Kidney epithelial cell (primary cell): ENCODE measurements around the gene TMEM119. TPM values are rescaled to one million over a fixed set of nuclear protein-coding genes. Genes with fewer than 3 reads are reported as not detected.
"Not testable (repeated sequence)": the region's sequence is repeated elsewhere in the genome, so short reads cannot be mapped to it uniquely, and the experiment has no call there.

Source experiments
- DNase-seq: peaks from one replicate; pipeline ENCODE4 v3.0.0-alpha.2; 2010; ENCODE audit warnings: low read depth
- H3K27me3 ChIP-seq: 2 replicates; pipeline ENCODE4 v1.6.0; 2011; ENCODE audit warnings: low read length; ENCODE audit not compliant: control insufficient read depth, insufficient read depth
- H3K36me3 ChIP-seq: 2 replicates; pipeline ENCODE4 v1.5.1; 2011; ENCODE audit warnings: low read length; ENCODE audit not compliant: control insufficient read depth, insufficient read depth
- H3K4me3 ChIP-seq: 2 replicates; pipeline ENCODE4 v1.5.1; 2011; ENCODE audit warnings: low read depth, mild to moderate bottlenecking, control low read depth, low read length
- total RNA-seq: library from RNA; depleted of rRNA; stranded (reverse); fragments of >200 nt; gene quantifications from 2 replicates; pipeline ENCODE4 v1.2.3, GENCODE V29; 2015
- TF ChIP-seq, protein P1 (sequence below): IDR thresholded peaks from 2 replicates; pipeline ENCODE4 v1.5.1; 2011; ENCODE audit warnings: mild to moderate bottlenecking, moderate library complexity, low read length, control low read depth, inconsistent platforms; ENCODE audit not compliant: insufficient read depth, poor library complexity, severe bottlenecking

TMEM119 gene
- total RNA-seq, 1 donor from 2014 or later: not detected

DNA sequence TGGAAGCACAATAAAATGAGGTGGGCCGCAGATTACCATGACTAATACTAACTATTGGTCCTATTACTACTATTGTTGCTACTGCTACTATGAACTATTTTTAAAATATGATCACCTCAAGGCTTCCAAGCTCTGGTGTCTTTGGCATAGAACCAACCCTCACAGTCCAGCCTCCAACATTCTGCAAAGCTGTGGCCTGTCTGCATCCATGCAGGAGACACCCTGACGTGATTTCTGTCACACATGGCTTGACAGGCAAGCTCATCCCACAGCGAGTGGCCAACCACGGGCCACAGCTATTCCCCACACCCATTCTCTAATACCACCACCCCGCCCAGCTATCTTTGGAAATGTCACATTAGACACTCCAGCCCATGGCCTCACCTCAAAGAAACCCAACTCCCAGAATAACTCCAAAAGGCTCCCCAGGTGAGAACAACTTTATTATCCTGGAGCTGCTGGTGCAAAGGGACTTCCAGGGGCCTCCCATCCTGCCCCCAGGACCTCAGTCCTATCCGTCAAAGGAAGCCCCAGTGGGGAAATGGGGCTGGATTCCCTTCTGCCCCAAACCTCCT lies 21.1 kb downstream of the TMEM119 start:
- no peak for DNase-seq
- Histone ChIP-seq H3K4me3 (no peak overlapping the region), H3K27me3 (no peaks in the 10 kb centered on the region), H3K36me3 (no peaks in the 10 kb centered on the region)
- TF ChIP-seq, protein P1, sequence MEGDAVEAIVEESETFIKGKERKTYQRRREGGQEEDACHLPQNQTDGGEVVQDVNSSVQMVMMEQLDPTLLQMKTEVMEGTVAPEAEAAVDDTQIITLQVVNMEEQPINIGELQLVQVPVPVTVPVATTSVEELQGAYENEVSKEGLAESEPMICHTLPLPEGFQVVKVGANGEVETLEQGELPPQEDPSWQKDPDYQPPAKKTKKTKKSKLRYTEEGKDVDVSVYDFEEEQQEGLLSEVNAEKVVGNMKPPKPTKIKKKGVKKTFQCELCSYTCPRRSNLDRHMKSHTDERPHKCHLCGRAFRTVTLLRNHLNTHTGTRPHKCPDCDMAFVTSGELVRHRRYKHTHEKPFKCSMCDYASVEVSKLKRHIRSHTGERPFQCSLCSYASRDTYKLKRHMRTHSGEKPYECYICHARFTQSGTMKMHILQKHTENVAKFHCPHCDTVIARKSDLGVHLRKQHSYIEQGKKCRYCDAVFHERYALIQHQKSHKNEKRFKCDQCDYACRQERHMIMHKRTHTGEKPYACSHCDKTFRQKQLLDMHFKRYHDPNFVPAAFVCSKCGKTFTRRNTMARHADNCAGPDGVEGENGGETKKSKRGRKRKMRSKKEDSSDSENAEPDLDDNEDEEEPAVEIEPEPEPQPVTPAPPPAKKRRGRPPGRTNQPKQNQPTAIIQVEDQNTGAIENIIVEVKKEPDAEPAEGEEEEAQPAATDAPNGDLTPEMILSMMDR: no peak

DNA sequence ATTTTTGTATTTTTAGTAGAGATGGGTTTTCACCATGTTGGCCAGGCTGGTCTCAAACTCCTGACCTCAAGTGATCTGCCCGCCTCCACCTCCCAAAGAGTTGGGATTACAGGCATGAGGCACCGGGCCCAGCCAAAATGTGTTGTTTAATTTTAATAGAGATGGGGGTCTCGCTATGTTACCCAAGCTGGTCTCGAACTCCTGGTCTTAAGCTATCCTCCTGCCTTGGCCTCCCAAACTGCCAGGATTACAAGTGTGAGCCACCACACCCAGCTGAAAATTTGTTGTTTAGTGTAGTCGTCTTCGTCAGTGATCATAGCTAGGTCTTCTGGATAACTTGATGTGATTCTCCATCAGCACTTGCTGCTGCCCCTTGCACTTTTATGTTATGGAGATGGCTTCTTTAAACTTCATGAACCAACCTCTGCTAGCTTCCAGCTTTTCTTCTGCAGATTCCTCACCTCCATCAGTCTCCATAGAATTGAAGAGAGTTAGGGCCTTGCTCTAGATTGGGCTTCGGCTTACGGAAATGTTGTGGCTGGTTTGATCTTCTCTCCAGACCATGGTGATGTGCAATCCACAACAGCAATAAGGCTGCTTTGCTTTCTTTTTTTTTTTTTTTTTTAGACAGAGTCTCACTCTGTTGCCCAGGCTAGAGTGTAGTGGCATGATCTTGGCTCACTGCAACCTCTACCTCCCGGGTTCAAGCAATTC lies 22.5 kb downstream of the TMEM119 start:
- H3K4me3 ChIP-seq: no peak overlapping the region
- H3K36me3 ChIP-seq: no peaks in the 10 kb centered on the region
- DNase-seq: no peak
- H3K27me3 ChIP-seq: no peaks in the 10 kb centered on the region
- TF ChIP-seq, protein P1: no peak

DNA sequence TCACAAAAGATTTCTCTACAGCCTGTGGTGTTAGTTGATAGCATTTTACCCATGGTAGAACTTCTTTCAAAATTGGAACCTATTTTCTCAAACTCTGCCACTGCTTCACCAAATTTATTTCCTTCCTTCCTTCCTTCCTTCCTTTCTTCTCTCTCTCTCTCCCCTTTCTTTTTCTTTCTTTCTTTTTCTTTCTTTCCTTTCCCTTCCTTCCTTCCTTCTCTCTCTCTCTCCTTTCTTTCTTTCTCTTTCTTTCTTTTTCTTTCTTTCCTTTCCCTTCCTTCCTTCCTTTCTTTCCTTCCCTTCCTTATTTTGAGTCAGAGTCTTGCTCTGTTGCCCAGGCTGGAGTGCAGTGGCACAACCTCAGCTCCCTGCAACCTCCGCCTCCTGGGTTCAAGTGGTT lies 23.6 kb downstream of the TMEM119 start:
- not testable (repeated sequence) for H3K4me3 ChIP-seq, H3K27me3 ChIP-seq, DNase-seq, H3K36me3 ChIP-seq

DNA sequence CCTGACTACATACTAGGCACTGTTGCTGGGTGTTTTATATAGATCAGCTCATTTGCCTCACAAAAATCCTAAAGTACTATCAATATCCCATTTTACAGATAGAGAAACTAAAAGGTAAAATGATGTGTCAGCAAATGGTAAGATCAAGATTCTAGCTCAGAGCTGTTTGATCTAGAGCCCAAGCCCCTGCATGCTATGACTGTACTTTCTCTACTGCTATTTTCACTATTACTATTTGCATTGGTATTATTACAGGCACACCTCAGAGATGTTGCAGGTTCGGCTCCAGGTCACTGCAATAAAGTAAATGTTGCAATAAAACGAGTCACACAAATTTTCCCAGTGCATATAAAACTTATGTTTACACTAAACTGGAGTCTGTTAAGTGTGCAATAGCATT lies 24.6 kb downstream of the TMEM119 start:
- Histone ChIP-seq H3K36me3 (no peaks in the 10 kb centered on the region), H3K27me3 (no peaks in the 10 kb centered on the region), H3K4me3 (no peak overlapping the region)
- no peak for DNase-seq
- TF ChIP-seq, protein P1: no peak

DNA sequence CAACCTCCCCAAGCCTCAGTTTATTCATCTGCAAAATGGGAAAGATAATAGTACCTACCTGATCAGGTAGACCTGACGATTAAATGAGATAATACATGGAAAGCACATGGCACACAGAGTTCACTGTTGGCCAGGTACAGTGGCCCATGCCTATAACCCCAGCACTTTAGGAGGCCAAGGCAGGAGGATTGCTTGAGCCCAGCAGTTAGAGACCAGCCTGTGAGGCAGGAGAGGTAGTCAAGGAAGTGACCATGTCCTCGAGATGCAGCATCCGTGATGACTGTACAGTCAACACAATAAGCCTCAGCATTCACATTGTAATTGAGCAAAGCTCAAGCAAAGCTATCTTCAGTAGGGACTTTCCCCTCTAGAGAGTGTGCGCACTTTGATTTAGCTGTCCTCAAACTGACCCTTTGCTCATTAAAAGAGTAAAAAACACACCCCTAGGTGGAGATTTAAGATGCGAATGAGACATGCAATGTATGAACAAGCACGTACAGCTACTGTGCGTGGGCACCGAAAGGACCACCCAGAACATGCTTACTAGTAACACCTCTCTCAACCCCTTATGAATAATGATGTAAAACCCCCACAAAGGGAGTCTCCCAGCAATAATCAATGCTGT lies 25.6 kb downstream of the TMEM119 start:
- no peaks in the 10 kb centered on the region for H3K27me3 ChIP-seq
- no peak overlapping the region for H3K4me3 ChIP-seq
- H3K36me3 ChIP-seq: no peaks in the 10 kb centered on the region
- TF ChIP-seq, protein P1: no peak
- no peak for DNase-seq

DNA sequence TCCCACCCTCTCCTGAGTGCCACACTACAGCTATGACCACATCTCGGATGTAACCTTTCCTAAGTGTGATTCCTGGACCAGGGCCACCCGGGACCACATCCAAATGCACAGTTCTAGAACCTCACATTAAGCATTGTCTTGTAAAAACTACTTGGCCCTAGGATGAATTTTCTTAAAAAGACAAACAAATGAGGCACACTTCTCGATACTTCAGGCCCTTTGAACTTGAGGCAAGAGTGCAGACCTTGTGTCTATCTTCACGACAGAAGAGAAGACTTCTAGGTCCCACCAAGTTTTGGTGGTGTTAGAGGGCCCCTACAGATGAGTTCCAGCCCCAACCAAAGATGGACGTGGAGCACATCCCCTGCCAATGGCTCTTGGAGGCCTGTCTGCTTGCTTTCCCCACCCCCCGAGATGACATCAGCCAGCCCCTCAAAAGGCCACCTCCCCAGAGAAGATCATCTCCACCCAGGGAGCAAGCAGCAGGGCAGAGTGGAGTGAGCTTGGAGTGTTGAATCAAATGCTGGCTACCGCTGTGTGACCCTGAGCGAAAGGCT lies 26.2 kb downstream of the TMEM119 start:
- TF ChIP-seq, protein P1: no peak
- H3K27me3 ChIP-seq: no peaks in the 10 kb centered on the region
- no peaks in the 10 kb centered on the region for H3K36me3 ChIP-seq
- H3K4me3 ChIP-seq: no peak overlapping the region
- DNase-seq: no peak
